Measurements from ENCODE around the gene WHRN. TPM values are rescaled to one million over a fixed set of nuclear protein-coding genes. Genes with fewer than 3 reads are reported as not detected.
A peak's percentile ranks its signal among the peaks of the same experiment; 100 is the strongest.

The WHRN gene
- total RNA-seq, 1 experiment from 2014 or later, result 3.5 TPM

- DNase-seq (ENCODE audit: low read depth), result no peak
Measured at GRCh38 chr9:114421147-114421546, 84.1 kb downstream of the WHRN start.

- no peak for DNase-seq (ENCODE audit: low read depth)
Measured at GRCh38 chr9:114419796-114420195, 85.5 kb downstream of the WHRN start.

GRCh38 chr9:114418053-114418452 lies 87.2 kb downstream of the WHRN start:
- no peak for DNase-seq (ENCODE audit: low read depth)

- peak; percentile 71 for DNase-seq (ENCODE audit: low read depth)
Measured at GRCh38 chr9:114417511-114417910, 87.8 kb downstream of the WHRN start.

- no peak for DNase-seq (ENCODE audit: low read depth)
Measured at GRCh38 chr9:114416906-114417305, 88.4 kb downstream of the WHRN start.

GRCh38 chr9:114416290-114416689 lies 89.0 kb downstream of the WHRN start:
- no peak for DNase-seq (ENCODE audit: low read depth)

- DNase-seq (ENCODE audit: low read depth), result no peak
Measured at GRCh38 chr9:114414346-114414745, 90.9 kb downstream of the WHRN start.

GRCh38 chr9:114413861-114414301 lies 91.4 kb downstream of the WHRN start:
- no peak for DNase-seq (ENCODE audit: low read depth)

- no peak for DNase-seq (ENCODE audit: low read depth)
Measured at GRCh38 chr9:114412048-114412683, 93.1 kb downstream of the WHRN start.

GRCh38 chr9:114411452-114411851 lies 93.8 kb downstream of the WHRN start:
- no peak for DNase-seq (ENCODE audit: low read depth)

- DNase-seq (ENCODE audit: low read depth), result no peak
Measured at GRCh38 chr9:114410910-114411309, 94.4 kb downstream of the WHRN start.

- DNase-seq (ENCODE audit: low read depth), result no peak
Measured at GRCh38 chr9:114409842-114410241, 95.4 kb downstream of the WHRN start.

GRCh38 chr9:114409103-114409780 lies 96.0 kb downstream of the WHRN start:
- DNase-seq (ENCODE audit: low read depth), result peak; percentile 96

- DNase-seq (ENCODE audit: low read depth), result no peak
Measured at GRCh38 chr9:114408645-114409044, 96.6 kb downstream of the WHRN start.

- no peak for DNase-seq (ENCODE audit: low read depth)
Measured at GRCh38 chr9:114407889-114408288, 97.4 kb downstream of the WHRN start.

- no peak for DNase-seq (ENCODE audit: low read depth)
Measured at GRCh38 chr9:114406441-114406840, 98.8 kb downstream of the WHRN start.

GRCh38 chr9:114405294-114406034 lies 99.8 kb downstream of the WHRN start:
- peak; percentile 82 for DNase-seq (ENCODE audit: low read depth)

- no peak for DNase-seq (ENCODE audit: low read depth)
Measured at GRCh38 chr9:114404531-114404930, 100.7 kb downstream of the WHRN start.

- DNase-seq (ENCODE audit: low read depth), result no peak
Measured at GRCh38 chr9:114403153-114403756, 102.0 kb downstream of the WHRN start.

GRCh38 chr9:114401344-114401743 lies 103.9 kb downstream of the WHRN start:
- DNase-seq (ENCODE audit: low read depth), result peak; percentile 27

- no peak for DNase-seq (ENCODE audit: low read depth)
Measured at GRCh38 chr9:114400772-114401171, 104.5 kb downstream of the WHRN start.

GRCh38 chr9:114400219-114400618 lies 105.1 kb downstream of the WHRN start:
- DNase-seq (ENCODE audit: low read depth), result peak; percentile 46
